ENCODE measurements around the gene MRPL22. TPM values are rescaled to one million over a fixed set of nuclear protein-coding genes. Genes with fewer than 3 reads are reported as not detected.
A peak's percentile ranks its signal among the peaks of the same experiment; 100 is the strongest.
"Not testable (repeated sequence)": the region's sequence is repeated elsewhere in the genome, so short reads cannot be mapped to it uniquely, and the experiment has no call there.

MRPL22 gene
- total RNA-seq, 1 experiment from 2014 or later, result 24.4 TPM

GRCh38 chr5:154940375-154940771, 500 bp upstream of the MRPL22 start:
- no peak for DNase-seq (ENCODE audit: low read depth)

GRCh38 chr5:154943527-154943926, 2.7 kb downstream of the MRPL22 start:
- DNase-seq (ENCODE audit: low read depth), result no peak

- DNase-seq (ENCODE audit: low read depth), result no peak
These were observed 3.8 kb downstream of the MRPL22 start for GRCh38 chr5:154944716-154945115.

DNA sequence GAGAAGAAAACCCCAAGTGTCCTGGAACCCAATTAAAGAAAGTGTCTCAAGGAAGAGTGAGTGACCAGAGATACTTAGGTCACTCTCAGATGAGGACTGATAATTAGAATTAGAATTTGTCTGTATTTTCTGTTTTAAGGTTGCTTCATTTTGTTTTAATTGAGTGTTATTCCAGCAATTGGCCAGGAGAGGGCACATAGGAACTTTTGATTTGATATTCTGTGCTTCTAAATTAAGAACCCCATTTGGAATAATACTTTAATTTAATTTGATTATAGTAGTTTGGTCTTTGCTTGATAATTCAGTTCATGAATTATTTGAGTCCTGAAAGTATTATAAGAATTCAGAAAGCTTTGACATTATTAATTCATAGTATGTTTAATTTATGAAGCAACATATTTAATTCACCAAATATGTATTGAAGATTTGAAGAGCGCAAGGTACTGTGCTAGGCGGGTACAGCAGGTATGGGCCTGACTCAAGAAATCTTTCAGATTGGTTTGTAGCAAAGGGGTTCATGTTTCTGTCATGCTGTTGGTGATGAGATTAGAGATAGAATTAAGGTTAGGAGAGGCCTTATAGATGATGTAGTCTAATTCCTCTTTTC, 4.9 kb downstream of the MRPL22 start:
- peak; percentile 15 for DNase-seq (ENCODE audit: low read depth)

- DNase-seq (ENCODE audit: low read depth), result no peak
These were observed 6.9 kb downstream of the MRPL22 start for GRCh38 chr5:154947778-154948177.

DNA sequence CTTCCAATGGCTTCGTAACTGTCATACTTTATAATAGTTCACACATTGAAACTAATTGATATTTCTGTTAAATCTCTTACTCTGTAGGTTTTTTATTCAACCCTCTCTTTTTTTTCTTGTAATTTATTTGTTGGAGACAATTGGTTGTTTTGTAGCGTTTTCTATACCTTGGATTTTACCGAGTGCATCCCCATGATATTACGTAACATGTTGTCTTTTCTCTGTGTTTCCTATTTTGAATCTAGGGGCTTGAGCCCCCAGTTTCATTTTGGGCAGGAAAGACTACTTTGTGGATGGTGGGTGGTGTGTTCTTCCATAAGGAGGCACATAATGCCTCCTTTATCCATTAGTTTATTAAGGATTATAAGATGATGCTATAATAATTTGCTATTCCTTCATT, 7.4 kb downstream of the MRPL22 start:
- DNase-seq (ENCODE audit: low read depth), result no peak

DNA sequence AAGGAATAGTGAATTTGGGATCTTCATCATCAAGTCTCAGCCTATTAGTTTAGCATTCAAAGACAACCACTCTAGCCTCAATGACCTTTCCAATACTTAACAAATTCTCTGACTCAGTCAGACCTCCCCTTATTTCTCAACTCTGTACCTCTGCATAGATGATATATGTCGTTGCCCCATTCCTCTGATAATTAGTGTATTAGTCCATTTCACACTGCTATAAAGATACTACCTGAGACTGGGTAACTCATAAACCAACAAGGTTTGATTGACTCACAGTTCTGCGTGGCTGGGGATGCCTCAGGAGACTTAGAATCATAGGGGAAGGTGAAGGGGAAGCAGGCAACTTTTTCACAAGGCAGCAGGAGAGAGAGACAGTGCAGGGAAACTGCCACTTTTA, 8.9 kb downstream of the MRPL22 start:
- DNase-seq (ENCODE audit: low read depth), result no peak

DNA sequence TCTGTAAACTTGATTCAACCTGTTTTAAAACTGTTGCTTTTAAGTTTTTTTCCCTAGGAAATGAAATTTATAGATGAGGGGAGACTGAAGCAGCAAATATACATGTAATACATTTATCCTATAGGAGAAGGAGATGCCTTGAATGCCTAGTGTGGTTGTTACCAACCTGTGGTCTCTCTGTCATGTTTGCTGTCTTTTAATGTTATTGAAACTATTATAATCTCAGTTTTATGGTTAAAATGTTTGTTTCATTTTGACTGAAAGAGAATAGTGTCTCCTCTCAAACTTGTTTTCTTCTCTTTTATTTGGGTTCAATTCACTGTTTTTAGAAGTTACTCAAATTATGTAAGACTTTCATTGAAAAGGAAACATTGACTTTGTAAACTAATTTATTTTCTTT, 15.8 kb downstream of the MRPL22 start:
- DNase-seq (ENCODE audit: low read depth), result no peak

DNA sequence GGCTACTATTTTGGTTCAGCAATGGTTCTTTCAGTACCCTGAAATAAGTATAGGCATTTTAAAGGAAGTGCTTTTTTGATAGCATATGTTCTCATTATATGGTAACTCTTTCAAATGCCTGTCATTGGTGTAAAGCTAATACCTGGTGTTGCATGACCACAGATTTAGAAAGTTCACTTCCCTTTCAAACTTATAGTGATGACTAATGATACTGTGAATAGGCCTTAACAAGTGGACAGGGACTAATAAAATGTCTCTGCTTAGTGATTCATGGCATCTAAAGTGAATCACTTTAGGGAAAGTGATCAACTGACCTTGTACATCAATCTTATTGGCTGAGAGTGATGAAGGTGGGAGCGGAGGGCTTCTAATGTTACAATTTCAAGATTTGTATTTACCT, 21.6 kb downstream of the MRPL22 start:
- DNase-seq (ENCODE audit: low read depth), result no peak

- DNase-seq (ENCODE audit: low read depth), result no peak
These were observed 25.4 kb downstream of the MRPL22 start for GRCh38 chr5:154966081-154966841.

- no peak for DNase-seq (ENCODE audit: low read depth)
These were observed 26.0 kb downstream of the MRPL22 start for GRCh38 chr5:154966874-154967273.

DNA sequence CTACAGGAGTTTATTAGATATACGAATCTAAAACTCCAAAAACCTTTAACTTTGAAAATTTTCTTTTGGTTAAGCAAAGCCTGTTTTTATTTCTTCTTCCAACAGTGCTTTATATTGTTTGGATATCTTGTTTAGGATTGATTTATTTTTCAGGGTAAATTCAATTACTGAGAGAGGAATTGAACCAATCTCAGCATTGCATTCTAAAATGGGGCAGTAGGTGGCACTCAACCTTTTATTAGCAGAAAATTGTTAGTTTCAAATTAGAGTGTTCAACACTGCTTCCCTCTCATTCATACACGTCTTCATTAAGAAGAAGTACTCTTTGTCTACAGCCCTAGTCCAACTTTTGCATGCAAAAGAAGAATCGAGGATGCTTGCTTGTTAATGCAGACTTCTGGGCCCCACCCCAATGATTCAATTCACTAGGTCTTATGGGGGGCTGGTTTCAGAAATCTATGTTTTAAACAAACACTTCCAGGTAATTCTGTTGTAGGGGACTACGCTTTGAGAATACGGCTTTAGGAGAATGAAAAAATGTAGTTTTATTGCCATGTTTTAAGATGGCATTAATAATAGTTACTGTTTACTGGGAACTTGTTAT, 26.6 kb downstream of the MRPL22 start:
- DNase-seq (ENCODE audit: low read depth), result no peak

- DNase-seq (ENCODE audit: low read depth), result no peak
These were observed 28.1 kb downstream of the MRPL22 start for GRCh38 chr5:154968953-154969352.

GRCh38 chr5:154970759-154971158, 29.9 kb downstream of the MRPL22 start:
- DNase-seq (ENCODE audit: low read depth), result peak; percentile 2

- no peak for DNase-seq (ENCODE audit: low read depth)
These were observed 30.6 kb downstream of the MRPL22 start for GRCh38 chr5:154971501-154971900.

DNA sequence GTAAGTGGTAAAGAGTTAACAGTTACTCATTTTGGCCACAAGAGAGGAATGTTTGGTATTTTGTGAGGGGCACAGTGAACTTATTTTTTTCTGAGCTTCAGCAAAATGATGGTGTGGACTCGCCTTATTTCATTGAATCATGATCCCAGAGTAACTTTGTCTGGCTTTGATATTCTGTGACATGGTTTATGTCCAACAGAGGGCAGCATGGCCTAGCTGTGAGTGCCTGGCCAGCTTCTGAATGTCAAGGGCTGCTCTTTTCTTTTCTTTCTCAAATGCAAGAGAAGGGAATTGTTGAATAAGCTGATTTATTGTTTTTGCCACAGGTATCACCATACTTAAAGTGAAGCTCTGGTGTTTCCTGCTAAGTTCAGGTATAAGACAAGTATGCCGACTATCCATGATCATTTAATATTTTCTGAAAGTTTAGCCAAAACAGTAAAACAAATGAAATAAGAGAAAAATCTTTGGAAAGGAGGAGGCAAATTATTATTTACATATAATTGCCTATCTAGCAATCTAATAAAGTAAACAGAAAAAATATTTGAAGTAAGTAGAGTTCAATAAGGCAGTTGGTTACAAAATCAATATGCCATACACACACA, 31.7 kb downstream of the MRPL22 start:
- peak; percentile 30 for DNase-seq (ENCODE audit: low read depth)

- not testable (repeated sequence) for DNase-seq (ENCODE audit: low read depth)
These were observed 35.2 kb downstream of the MRPL22 start for GRCh38 chr5:154976082-154976481.

GRCh38 chr5:154977409-154977808, 36.5 kb downstream of the MRPL22 start:
- DNase-seq (ENCODE audit: low read depth), result no peak

DNA sequence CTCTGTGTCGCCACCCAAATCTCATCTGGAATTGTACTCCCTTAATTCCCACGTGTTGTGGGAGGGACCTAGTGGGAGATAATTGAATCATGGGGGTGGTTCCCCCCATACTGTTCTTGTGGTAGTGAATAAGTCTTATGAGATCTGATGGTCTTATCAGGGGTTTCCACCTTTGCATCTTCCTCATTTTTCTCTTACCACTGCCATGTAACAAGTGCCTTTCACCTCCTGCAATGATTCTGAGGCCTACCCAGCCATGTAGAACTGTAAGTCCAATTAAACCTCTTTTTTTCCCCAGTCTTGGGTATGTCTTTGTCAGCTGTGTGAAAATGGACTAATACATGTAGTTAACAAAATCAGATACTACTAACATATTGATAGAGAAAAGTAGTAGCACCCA, 37.4 kb downstream of the MRPL22 start:
- not testable (repeated sequence) for DNase-seq (ENCODE audit: low read depth)

GRCh38 chr5:154984946-154985516, 44.2 kb downstream of the MRPL22 start:
- DNase-seq (ENCODE audit: low read depth), result no peak

- DNase-seq (ENCODE audit: low read depth), result no peak
These were observed 45.3 kb downstream of the MRPL22 start for GRCh38 chr5:154986151-154986550.

DNA sequence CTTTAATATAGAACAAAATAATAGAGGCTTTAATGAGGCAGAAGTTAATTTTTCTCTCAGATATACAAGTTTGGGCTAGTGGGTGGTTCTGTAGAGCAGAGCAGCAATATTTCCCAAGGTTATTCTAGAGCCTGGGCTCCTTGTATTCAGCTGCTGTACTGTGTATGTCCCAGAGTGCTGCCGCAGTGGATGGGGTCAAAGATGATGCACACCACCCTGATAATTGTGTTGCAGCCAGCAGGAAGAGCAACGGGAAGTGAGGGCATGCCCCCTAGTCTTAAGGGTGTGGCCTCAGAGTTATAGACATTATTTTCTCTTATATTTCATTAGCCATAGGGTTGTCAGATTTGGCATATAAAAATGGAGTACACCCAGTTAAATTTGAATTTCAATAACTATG, 48.8 kb downstream of the MRPL22 start:
- no peak for DNase-seq (ENCODE audit: low read depth)

All from RPMI7951 (cell line).